HCT116 (cell line): ENCODE results near the gene MBTPS2. TPM values are rescaled to one million over a fixed set of nuclear protein-coding genes. Genes with fewer than 3 reads are reported as not detected.

Source experiments
- ATAC-seq: fragments of 200-7000 bp; cut with Tn5 transposase; 2 replicates; pipeline ENCODE4 v1.9.1; 2020; ENCODE audit warnings: mild to moderate bottlenecking, moderate library complexity
- BruUV-seq: library from RNA; stranded (reverse); fragments of 400-500 nt; replicated peaks from 2 replicates; lab custom pipeline; 2021; lab: Mats Ljungman, UMichigan
- CTCF ChIA-PET: fragments of 300-600 bp; sonication (Branson Sonifier 250); formaldehyde crosslinking; loops from one replicate; lab custom pipeline; 2021; ENCODE audit warnings: antibody characterized with exemption; lab: Charles Lee
- POLR2A ChIA-PET: fragments of 300-600, 350-600 bp; sonication (Branson Sonifier 250); formaldehyde crosslinking; loops from one replicate; lab custom pipeline; 2021; ENCODE audit warnings: antibody characterized with exemption; lab: Charles Lee
- RAD21 ChIA-PET, 2 experiments: fragments of 300-600 bp; sonication (Branson Sonifier 250); formaldehyde crosslinking; loops; one replicate each; lab custom pipeline; 2023; ENCODE audit warnings: low total read pairs in 2 of 2; ENCODE audit not compliant: uncharacterized antibody in 2 of 2, unreplicated experiment in 2 of 2, low non-redundant PET in 1 of 2; lab: Charles Lee
- DNase-seq: peaks from one replicate; pipeline ENCODE4 v3.0.0-alpha.2; 2010; ENCODE audit warnings: low read depth, low spot score
- H2AFZ ChIP-seq: fragments of 200-600 bp; shearing (Covaris generic), sonication (generic); 2 replicates; pipeline ENCODE4 v1.6.1; 2017; ENCODE audit warnings: low read depth, mixed run types, mixed read lengths, antibody characterized with exemption, low read length; ENCODE audit not compliant: poor library complexity, severe bottlenecking
- H3K27ac ChIP-seq: 2 replicates; pipeline ENCODE4 v1.5.1; 2012; ENCODE audit warnings: low read depth, low read length
- H3K27me3 ChIP-seq: fragments of 200-600 bp; sonication (generic); 2 replicates; pipeline ENCODE4 v1.6.1; 2016; ENCODE audit warnings: mixed run types, low read length, mixed read lengths; ENCODE audit not compliant: insufficient read depth
- H3K36me3 ChIP-seq, 2 experiments: fragments of 200-500 bp in 1 of 2; fragments of 200-600 bp in 1 of 2; sonication (Bioruptor generic) in 1 of 2; sonication (generic) in 1 of 2; 2 replicates each; pipeline versions ENCODE4 v1.5.1 to v1.6.1; 2014 to 2016; ENCODE audit warnings: low read length in 2 of 2, inconsistent platforms in 1 of 2, mixed read lengths in 1 of 2, mixed run types in 1 of 2; ENCODE audit not compliant: insufficient read depth in 2 of 2, control insufficient read depth in 1 of 2
- H3K4me1 ChIP-seq, 2 experiments: fragments of 200-600 bp in 1 of 2; sonication (generic) in 1 of 2; 2 replicates each; pipeline versions ENCODE4 v1.5.1 to v1.6.1; 2012 to 2017; ENCODE audit warnings: low read length in 2 of 2, inconsistent platforms in 1 of 2, mild to moderate bottlenecking in 1 of 2, mixed read lengths in 1 of 2, mixed run types in 1 of 2, moderate library complexity in 1 of 2; ENCODE audit not compliant: insufficient read depth in 2 of 2, control insufficient read depth in 1 of 2
- H3K4me2 ChIP-seq: fragments of 200-600 bp; sonication (generic); 2 replicates; pipeline ENCODE4 v1.6.1; 2017; ENCODE audit warnings: mixed run types, low read length, mixed read lengths
- H3K4me3 ChIP-seq, 2 experiments: fragments of 200-600 bp in 1 of 2; sonication (generic) in 1 of 2; replicated peaks in 1 of 2; 2 replicates each; pipeline ENCODE4 v1.5.1; 2011 to 2016; ENCODE audit warnings: low read length in 2 of 2, control low read depth in 1 of 2, low read depth in 1 of 2, mild to moderate bottlenecking in 1 of 2, mixed read lengths in 1 of 2, mixed run types in 1 of 2
- H3K79me2 ChIP-seq: fragments of 200-600 bp; sonication (generic); 2 replicates; pipeline ENCODE4 v1.6.1; 2017; ENCODE audit warnings: mild to moderate bottlenecking, mixed run types, low read length, moderate library complexity, mixed read lengths; ENCODE audit not compliant: insufficient read depth
- H3K9ac ChIP-seq: fragments of 200-600 bp; sonication (generic); 2 replicates; pipeline ENCODE4 v1.6.1; 2016; ENCODE audit warnings: low read length, mixed read lengths
- H3K9me2 ChIP-seq: fragments of 200-600 bp; sonication (generic), shearing (Covaris generic); 2 replicates; pipeline ENCODE4 v1.6.1; 2017; ENCODE audit warnings: mixed run types, mild to moderate bottlenecking, moderate library complexity; ENCODE audit not compliant: insufficient read depth
- H3K9me3 ChIP-seq, 2 experiments: fragments of 200-500 bp in 1 of 2; fragments of 200-600 bp in 1 of 2; sonication (Bioruptor generic) in 1 of 2; sonication (generic) in 1 of 2; 2 replicates each; pipeline ENCODE4 v1.6.1; 2014 to 2017; ENCODE audit warnings: low read length in 2 of 2, mixed read lengths in 2 of 2, inconsistent platforms in 1 of 2, low read depth in 1 of 2, mild to moderate bottlenecking in 1 of 2, mixed run types in 1 of 2, moderate library complexity in 1 of 2; ENCODE audit not compliant: control insufficient read depth in 1 of 2, insufficient read depth in 1 of 2
- H4K20me1 ChIP-seq: fragments of 200-600 bp; sonication (generic), shearing (Covaris generic); 2 replicates; pipeline ENCODE4 v1.6.1; 2017; ENCODE audit warnings: mixed run types, mild to moderate bottlenecking, moderate library complexity; ENCODE audit not compliant: insufficient read depth
- EGR1 ChIP-seq: IDR thresholded peaks from 2 replicates; pipeline ENCODE4 v1.6.1; 2012; ENCODE audit warnings: low read depth
- EZH2 ChIP-seq: fragments of 200-600 bp; sonication (generic); IDR thresholded peaks from 2 replicates; pipeline ENCODE4 v1.6.1; 2017; ENCODE audit warnings: antibody characterized with exemption, mixed run types
- EZH2phosphoT487 ChIP-seq: fragments of 200-600 bp; IDR thresholded peaks from 2 replicates; pipeline ENCODE4 v1.6.1; 2018; ENCODE audit warnings: antibody characterized with exemption, borderline replicate concordance
- FOSL1 ChIP-seq: IDR thresholded peaks from 2 replicates; pipeline ENCODE4 v1.6.1; 2012; ENCODE audit warnings: low read depth
- JUND ChIP-seq: IDR thresholded peaks from 2 replicates; pipeline ENCODE4 v1.6.1; 2012
- POLR2A ChIP-seq: IDR thresholded peaks from 2 replicates; pipeline ENCODE4 v1.7.0; 2011; ENCODE audit warnings: borderline replicate concordance; ENCODE audit not compliant: insufficient read depth, insufficient read length; ENCODE audit errors: extremely low read depth
- RAD21 ChIP-seq: IDR thresholded peaks from 2 replicates; pipeline ENCODE4 v1.6.1; 2012; ENCODE audit warnings: low read depth, mild to moderate bottlenecking
- SIN3A ChIP-seq: IDR thresholded peaks from 2 replicates; pipeline ENCODE4 v1.6.1; 2012; ENCODE audit warnings: low read depth
- TCF7L2 ChIP-seq: IDR thresholded peaks from 2 replicates; pipeline ENCODE4 v1.7.0; 2011; ENCODE audit warnings: borderline replicate concordance, inconsistent platforms; ENCODE audit not compliant: insufficient read depth, insufficient read length; ENCODE audit errors: extremely low read depth
- ZNF274 ChIP-seq: fragments of 200-500 bp; sonication (Bioruptor generic); IDR thresholded peaks from 2 replicates; pipeline ENCODE4 v1.6.1; 2014; ENCODE audit warnings: mild to moderate bottlenecking, low read depth, low read length, inconsistent platforms
- intact Hi-C: fragments of 100-400 bp; cut with micrococcal nuclease; formaldehyde crosslinking; loops from 2 replicates; pipeline ENCODE4 v1.10.0; 2022
- total RNA-seq: library from RNA; stranded (reverse); gene quantifications from one replicate; pipeline ENCODE4 v1.2.1, GENCODE V29; 2021; ENCODE audit not compliant: unreplicated experiment
- TF ChIP-seq, protein P1 (sequence below): IDR thresholded peaks from 2 replicates; pipeline ENCODE4 v1.6.1; 2012
- TF ChIP-seq, protein P2 (sequence below): IDR thresholded peaks from 2 replicates; pipeline ENCODE4 v1.6.1; 2012; ENCODE audit warnings: low read depth
- TF ChIP-seq, protein P3 (sequence below): IDR thresholded peaks from 2 replicates; pipeline ENCODE4 v1.6.1; 2012

The MBTPS2 gene
- total RNA-seq, 1 experiment from 2014 or later = 16.9 TPM

DNA sequence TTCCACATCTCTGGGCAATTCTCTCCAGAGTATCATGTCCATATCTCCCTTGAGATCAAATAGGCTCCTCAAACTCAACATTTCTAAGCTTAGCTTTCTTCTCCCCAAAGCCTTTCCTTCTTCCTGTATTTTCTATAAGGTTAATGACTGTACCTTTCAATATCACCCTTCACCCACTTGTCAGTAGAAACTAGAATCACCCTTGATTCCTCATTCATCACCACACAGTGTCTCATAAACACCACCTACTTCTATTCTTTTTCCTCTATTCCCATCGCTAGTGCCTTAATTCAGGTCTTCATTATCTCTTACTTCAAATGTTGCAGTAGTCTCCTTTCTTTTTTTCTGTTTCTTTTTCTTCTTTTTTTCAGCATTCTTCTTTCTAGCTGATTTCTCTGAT lies 72.8 kb downstream of the MBTPS2 start:
- H3K4me2 ChIP-seq = no peak overlapping the region
- CTCF ChIA-PET = no interaction called here
- no peaks in the 10 kb centered on the region for H3K36me3 ChIP-seq
- no peak overlapping the region for H3K9ac ChIP-seq
- RAD21 ChIA-PET = no interaction called here
- H3K4me1 ChIP-seq = no peaks in the 10 kb centered on the region
- no peak for ATAC-seq
- DNase-seq = no peak
- no peaks in the 10 kb centered on the region for H4K20me1 ChIP-seq
- H3K27ac ChIP-seq = no peak overlapping the region
- intact Hi-C loops = no loop called here
- no peaks in the 10 kb centered on the region for H3K9me2 ChIP-seq
- no peak for TF ChIP-seq SIN3A
- no peak for TF ChIP-seq ZNF274
- no peak for TF ChIP-seq EZH2phosphoT487
- TF ChIP-seq TCF7L2 = no peak
- no peak for TF ChIP-seq FOSL1
- TF ChIP-seq, protein P1, sequence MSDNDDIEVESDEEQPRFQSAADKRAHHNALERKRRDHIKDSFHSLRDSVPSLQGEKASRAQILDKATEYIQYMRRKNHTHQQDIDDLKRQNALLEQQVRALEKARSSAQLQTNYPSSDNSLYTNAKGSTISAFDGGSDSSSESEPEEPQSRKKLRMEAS = no peak
- no peak for TF ChIP-seq EZH2
- TF ChIP-seq, protein P2, sequence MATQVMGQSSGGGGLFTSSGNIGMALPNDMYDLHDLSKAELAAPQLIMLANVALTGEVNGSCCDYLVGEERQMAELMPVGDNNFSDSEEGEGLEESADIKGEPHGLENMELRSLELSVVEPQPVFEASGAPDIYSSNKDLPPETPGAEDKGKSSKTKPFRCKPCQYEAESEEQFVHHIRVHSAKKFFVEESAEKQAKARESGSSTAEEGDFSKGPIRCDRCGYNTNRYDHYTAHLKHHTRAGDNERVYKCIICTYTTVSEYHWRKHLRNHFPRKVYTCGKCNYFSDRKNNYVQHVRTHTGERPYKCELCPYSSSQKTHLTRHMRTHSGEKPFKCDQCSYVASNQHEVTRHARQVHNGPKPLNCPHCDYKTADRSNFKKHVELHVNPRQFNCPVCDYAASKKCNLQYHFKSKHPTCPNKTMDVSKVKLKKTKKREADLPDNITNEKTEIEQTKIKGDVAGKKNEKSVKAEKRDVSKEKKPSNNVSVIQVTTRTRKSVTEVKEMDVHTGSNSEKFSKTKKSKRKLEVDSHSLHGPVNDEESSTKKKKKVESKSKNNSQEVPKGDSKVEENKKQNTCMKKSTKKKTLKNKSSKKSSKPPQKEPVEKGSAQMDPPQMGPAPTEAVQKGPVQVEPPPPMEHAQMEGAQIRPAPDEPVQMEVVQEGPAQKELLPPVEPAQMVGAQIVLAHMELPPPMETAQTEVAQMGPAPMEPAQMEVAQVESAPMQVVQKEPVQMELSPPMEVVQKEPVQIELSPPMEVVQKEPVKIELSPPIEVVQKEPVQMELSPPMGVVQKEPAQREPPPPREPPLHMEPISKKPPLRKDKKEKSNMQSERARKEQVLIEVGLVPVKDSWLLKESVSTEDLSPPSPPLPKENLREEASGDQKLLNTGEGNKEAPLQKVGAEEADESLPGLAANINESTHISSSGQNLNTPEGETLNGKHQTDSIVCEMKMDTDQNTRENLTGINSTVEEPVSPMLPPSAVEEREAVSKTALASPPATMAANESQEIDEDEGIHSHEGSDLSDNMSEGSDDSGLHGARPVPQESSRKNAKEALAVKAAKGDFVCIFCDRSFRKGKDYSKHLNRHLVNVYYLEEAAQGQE = no peak
- TF ChIP-seq, protein P3, sequence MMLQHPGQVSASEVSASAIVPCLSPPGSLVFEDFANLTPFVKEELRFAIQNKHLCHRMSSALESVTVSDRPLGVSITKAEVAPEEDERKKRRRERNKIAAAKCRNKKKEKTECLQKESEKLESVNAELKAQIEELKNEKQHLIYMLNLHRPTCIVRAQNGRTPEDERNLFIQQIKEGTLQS = no peak
- TF ChIP-seq POLR2A = no peak
- no peak for TF ChIP-seq JUND
- no peak for TF ChIP-seq EGR1
- no peak for TF ChIP-seq RAD21
- TF ChIP-seq, all 23 proteins: peak for 0
- no peaks in the 10 kb centered on the region for H3K27me3 ChIP-seq
- BruUV-seq = no TSS peak
- no peak overlapping the region for H2AFZ ChIP-seq
- H3K9me3 ChIP-seq = no peaks in the 10 kb centered on the region
- no peak overlapping the region for H3K4me3 ChIP-seq
- H3K79me2 ChIP-seq = no peaks in the 10 kb centered on the region
- POLR2A ChIA-PET = no interaction called here
